HCT116 (cell line): ENCODE measurements around the gene BMAL1.

ENCODE experiments used
- EZH2 ChIP-seq: fragments of 200-600 bp; sonication (generic); IDR thresholded peaks from 2 replicates; pipeline ENCODE4 v1.6.1; 2017; ENCODE audit warnings: antibody characterized with exemption, mixed run types
- EZH2phosphoT487 ChIP-seq: fragments of 200-600 bp; IDR thresholded peaks from 2 replicates; pipeline ENCODE4 v1.6.1; 2018; ENCODE audit warnings: antibody characterized with exemption, borderline replicate concordance
- JUND ChIP-seq: IDR thresholded peaks from 2 replicates; pipeline ENCODE4 v1.6.1; 2012
- POLR2A ChIP-seq: IDR thresholded peaks from 2 replicates; pipeline ENCODE4 v1.7.0; 2011; ENCODE audit warnings: borderline replicate concordance; ENCODE audit not compliant: insufficient read depth, insufficient read length; ENCODE audit errors: extremely low read depth
- SIN3A ChIP-seq: IDR thresholded peaks from 2 replicates; pipeline ENCODE4 v1.6.1; 2012; ENCODE audit warnings: low read depth
- YY1 ChIP-seq: IDR thresholded peaks from 2 replicates; pipeline ENCODE4 v1.6.1; 2011; ENCODE audit warnings: low read length, low read depth, moderate library complexity, mild to moderate bottlenecking; ENCODE audit not compliant: insufficient replicate concordance; ENCODE audit errors: extremely low read depth
- ZFX ChIP-seq: fragments of 450-650 bp; IDR thresholded peaks from 2 replicates; pipeline ENCODE4 v1.6.1; 2017
- TF ChIP-seq, protein P1 (sequence below), 3 experiments: fragments of 200-600 bp in 1 of 3; sonication (generic) in 1 of 3; IDR thresholded peaks in 2 of 3; conservative IDR thresholded peaks in 1 of 3; 2 replicates each; pipeline ENCODE4 v1.5.1; 2012 to 2017; ENCODE audit warnings: low read depth in 2 of 3, low read length in 2 of 3, antibody characterized with exemption in 1 of 3, borderline replicate concordance in 1 of 3, control low read depth in 1 of 3, mild to moderate bottlenecking in 1 of 3, mixed read lengths in 1 of 3, mixed run types in 1 of 3, moderate library complexity in 1 of 3; ENCODE audit not compliant: insufficient read depth in 1 of 3

DNA sequence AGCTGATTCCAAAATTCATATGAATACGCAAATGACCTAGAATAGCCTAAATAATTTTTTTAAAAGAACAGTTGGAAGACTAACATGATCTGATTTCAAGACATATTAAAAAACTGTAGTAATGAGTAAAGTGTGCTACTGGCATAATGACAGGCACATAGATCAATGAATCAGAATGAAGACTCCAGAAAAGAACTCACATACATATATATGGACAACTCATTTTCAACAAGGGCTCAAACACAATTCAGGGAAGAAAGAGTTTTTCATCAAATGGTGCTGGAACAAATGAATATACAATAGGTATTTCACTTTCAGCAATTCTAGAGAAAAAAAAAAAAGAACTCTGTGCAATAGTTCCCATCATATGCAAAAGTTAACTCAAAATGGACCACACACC is 151.7 kb downstream of the BMAL1 start:
- TF ChIP-seq, protein P1, sequence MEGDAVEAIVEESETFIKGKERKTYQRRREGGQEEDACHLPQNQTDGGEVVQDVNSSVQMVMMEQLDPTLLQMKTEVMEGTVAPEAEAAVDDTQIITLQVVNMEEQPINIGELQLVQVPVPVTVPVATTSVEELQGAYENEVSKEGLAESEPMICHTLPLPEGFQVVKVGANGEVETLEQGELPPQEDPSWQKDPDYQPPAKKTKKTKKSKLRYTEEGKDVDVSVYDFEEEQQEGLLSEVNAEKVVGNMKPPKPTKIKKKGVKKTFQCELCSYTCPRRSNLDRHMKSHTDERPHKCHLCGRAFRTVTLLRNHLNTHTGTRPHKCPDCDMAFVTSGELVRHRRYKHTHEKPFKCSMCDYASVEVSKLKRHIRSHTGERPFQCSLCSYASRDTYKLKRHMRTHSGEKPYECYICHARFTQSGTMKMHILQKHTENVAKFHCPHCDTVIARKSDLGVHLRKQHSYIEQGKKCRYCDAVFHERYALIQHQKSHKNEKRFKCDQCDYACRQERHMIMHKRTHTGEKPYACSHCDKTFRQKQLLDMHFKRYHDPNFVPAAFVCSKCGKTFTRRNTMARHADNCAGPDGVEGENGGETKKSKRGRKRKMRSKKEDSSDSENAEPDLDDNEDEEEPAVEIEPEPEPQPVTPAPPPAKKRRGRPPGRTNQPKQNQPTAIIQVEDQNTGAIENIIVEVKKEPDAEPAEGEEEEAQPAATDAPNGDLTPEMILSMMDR (IDR thresholded peaks at IDR 0.05 in 2 of 3, conservative IDR thresholded peaks at IDR 0.05 in 1 of 3; ENCODE audit: borderline replicate concordance in 1 of 3, insufficient read depth in 1 of 3, low read depth in 2 of 3, low read length in 2 of 3), result no peak
- TF ChIP-seq SIN3A (no peak), ZFX (no peak), POLR2A (no peak), YY1 (no peak), EZH2phosphoT487 (no peak), EZH2 (no peak), JUND (no peak)
